GM23338 (cell line): Measurements from ENCODE around the gene SPRR1B.

Experiments used
- CREB1 ChIP-seq: fragments of 250-450 bp; sonication (Bioruptor Pico); IDR thresholded peaks from 2 replicates; pipeline ENCODE4 v1.5.0; 2020; ENCODE audit warnings: low read depth, mild to moderate bottlenecking, moderate library complexity
- CTCF ChIP-seq, 2 experiments: fragments of 200-600 bp in 1 of 2; sonication (generic) in 1 of 2; conservative IDR thresholded peaks; 2 replicates each; pipeline versions ENCODE4 v1.5.1 to v1.6.1; 2016 to 2017; ENCODE audit warnings: antibody characterized with exemption in 2 of 2, low read depth in 2 of 2, mild to moderate bottlenecking in 2 of 2, moderate library complexity in 1 of 2
- EZH2 ChIP-seq: fragments of 200-600 bp; sonication (generic); IDR thresholded peaks from one replicate; pipeline ENCODE4 v1.8.0; 2017; ENCODE audit warnings: antibody characterized with exemption, mild to moderate bottlenecking, low read depth; ENCODE audit not compliant: unreplicated experiment
- EZH2phosphoT487 ChIP-seq: fragments of 200-600 bp; sonication (generic); IDR thresholded peaks from one replicate; pipeline ENCODE4 v1.8.1; 2018; ENCODE audit warnings: antibody characterized with exemption; ENCODE audit not compliant: unreplicated experiment
- JUNB ChIP-seq: IDR thresholded peaks from one replicate; pipeline ENCODE4 v1.6.1; 2016; ENCODE audit warnings: antibody characterized with exemption; ENCODE audit not compliant: unreplicated experiment
- POLR2AphosphoS5 ChIP-seq: IDR thresholded peaks from 2 replicates; pipeline ENCODE4 v1.6.1; 2016; ENCODE audit warnings: antibody characterized with exemption, low read depth
- REST ChIP-seq: IDR thresholded peaks from one replicate; pipeline ENCODE4 v1.6.1; 2018; ENCODE audit warnings: antibody characterized with exemption; ENCODE audit not compliant: unreplicated experiment

DNA sequence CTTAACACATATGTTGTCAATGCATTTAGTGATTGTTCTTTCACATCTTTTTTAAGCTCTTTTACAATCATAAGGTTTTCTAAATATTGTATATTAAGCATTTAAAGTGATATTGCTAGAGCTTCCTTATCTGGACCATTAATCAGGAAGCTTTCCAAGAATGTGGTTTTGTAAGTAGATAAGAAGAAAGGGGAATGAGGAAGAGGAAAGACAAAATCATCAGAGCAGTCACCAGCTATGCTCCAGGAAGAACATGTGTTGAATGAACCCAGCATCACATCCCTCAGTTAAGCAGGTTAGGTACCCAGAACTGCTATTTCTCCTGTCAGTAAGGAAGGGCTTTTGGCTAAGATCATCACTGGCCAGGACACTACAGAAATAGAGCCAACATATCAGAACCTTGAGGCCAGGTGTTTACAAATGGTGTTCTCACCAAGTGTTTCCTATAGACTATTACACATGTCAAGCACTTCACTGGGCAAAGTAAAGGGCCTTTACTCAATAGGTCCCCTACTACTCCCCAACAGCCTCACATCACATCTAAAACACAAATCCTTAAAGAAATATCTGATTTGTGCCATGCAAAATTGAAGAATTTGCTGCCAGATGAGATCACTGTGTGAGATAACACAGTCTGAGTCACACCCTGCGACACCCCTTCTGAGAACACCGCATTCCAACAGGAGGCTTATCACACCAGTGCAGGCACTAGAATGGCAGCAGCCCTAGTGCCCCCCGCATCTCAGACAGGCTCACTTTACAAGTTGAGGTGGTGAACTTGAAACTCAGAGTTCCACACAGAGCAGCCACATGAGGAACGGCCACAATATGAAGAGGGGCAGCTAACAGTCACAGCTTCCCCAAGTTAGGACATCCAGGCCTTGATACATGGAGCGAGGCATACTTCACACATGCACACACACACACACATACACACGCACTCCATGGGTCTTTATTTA is 28.1 kb downstream of the SPRR1B start:
- TF ChIP-seq CTCF (conservative IDR thresholded peaks at IDR 0.05; ENCODE audit: low read depth in 2 of 2) (no peak), POLR2AphosphoS5 (no peak), CREB1 (CRISPR knock-in tag) (no peak), EZH2 (no peak), REST (no peak), EZH2phosphoT487 (no peak), JUNB (no peak)
